Activated naive CD4-positive, alpha-beta T cell treated with Interleukin-2 at 50 U/mL for 16 hours (primary cell): ENCODE measurements around the gene ACAP2.

Experiments
- DNase-seq: peaks from one replicate; pipeline ENCODE4 v3.0.0-alpha.2; 2020

Gene ACAP2

GRCh38 chr3:195285372-195285771, 157.4 kb downstream of the ACAP2 start:
- DNase-seq = no peak

GRCh38 chr3:195284842-195285241, 158.0 kb downstream of the ACAP2 start:
- DNase-seq = no peak

GRCh38 chr3:195282961-195283360, 159.9 kb downstream of the ACAP2 start:
- DNase-seq = no peak

- DNase-seq = no peak
Measured at GRCh38 chr3:195274259-195274966, 168.4 kb downstream of the ACAP2 start.

- peak; percentile 91 for DNase-seq
Measured at GRCh38 chr3:195271410-195272243, 171.2 kb downstream of the ACAP2 start.

- DNase-seq = peak; percentile 91
Measured at GRCh38 chr3:195270817-195271409, 171.9 kb downstream of the ACAP2 start, which contains the start of gene XXYLT1. TSS of gene XXYLT1 (minus strand) at chr3:195271159. CDS start at chr3:195271058, 101 bp downstream.

GRCh38 chr3:195270079-195270816, 172.6 kb downstream of the ACAP2 start:
- DNase-seq = peak; percentile 46

GRCh38 chr3:195269375-195270078, 173.3 kb downstream of the ACAP2 start:
- DNase-seq = no peak

- no peak for DNase-seq
Measured at GRCh38 chr3:195268576-195269309, 174.1 kb downstream of the ACAP2 start.

- no peak for DNase-seq
Measured at GRCh38 chr3:195267096-195267495, 175.7 kb downstream of the ACAP2 start.

GRCh38 chr3:195266428-195266827, 176.4 kb downstream of the ACAP2 start:
- no peak for DNase-seq

GRCh38 chr3:195265363-195265976, 177.3 kb downstream of the ACAP2 start:
- no peak for DNase-seq

- DNase-seq = no peak
Measured at GRCh38 chr3:195263925-195264600, 178.8 kb downstream of the ACAP2 start.

- no peak for DNase-seq
Measured at GRCh38 chr3:195263193-195263924, 179.5 kb downstream of the ACAP2 start.

GRCh38 chr3:195261925-195262324, 180.9 kb downstream of the ACAP2 start:
- DNase-seq = no peak

- DNase-seq = peak; percentile 30
Measured at GRCh38 chr3:195260280-195260905, 182.4 kb downstream of the ACAP2 start.

- peak; percentile 90 for DNase-seq
Measured at GRCh38 chr3:195259475-195260279, 183.1 kb downstream of the ACAP2 start.

GRCh38 chr3:195259154-195259474, 183.7 kb downstream of the ACAP2 start:
- no peak for DNase-seq
